PC-9 (cell line): ENCODE measurements around the gene FANCB.

Source experiments
- CTCF ChIP-seq: fragments of 200-600 bp; sonication (generic); conservative IDR thresholded peaks from 2 replicates; pipeline ENCODE4 v1.6.1; 2017; ENCODE audit warnings: mixed run types, antibody characterized with exemption, mild to moderate bottlenecking, moderate library complexity
- EZH2 ChIP-seq: fragments of 200-600 bp; sonication (generic); IDR thresholded peaks from 2 replicates; pipeline ENCODE4 v1.8.0; 2017; ENCODE audit warnings: antibody characterized with exemption, low read depth

DNA sequence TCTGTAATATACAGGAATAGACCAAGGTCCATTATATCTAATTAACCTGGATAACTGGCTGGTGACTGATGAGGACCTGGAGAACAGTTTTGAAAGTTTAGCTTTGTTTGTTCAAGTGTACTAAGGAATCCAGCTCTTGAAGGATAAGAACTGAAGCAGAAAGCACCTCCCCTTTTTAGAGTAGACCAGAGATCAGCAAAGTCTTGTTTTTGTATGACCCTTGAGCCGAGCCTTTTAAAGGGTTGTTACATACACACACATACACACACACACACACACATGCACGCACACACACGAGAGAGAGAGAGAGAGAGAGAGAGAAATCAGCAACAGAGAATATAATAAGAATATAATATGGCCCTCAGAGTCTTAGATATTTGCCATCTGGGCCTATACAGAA lies 13.4 kb upstream of the FANCB start:
- TF ChIP-seq EZH2 (no peak), CTCF (no peak)
